Measurements from ENCODE around the gene G6PC2.

DNA sequence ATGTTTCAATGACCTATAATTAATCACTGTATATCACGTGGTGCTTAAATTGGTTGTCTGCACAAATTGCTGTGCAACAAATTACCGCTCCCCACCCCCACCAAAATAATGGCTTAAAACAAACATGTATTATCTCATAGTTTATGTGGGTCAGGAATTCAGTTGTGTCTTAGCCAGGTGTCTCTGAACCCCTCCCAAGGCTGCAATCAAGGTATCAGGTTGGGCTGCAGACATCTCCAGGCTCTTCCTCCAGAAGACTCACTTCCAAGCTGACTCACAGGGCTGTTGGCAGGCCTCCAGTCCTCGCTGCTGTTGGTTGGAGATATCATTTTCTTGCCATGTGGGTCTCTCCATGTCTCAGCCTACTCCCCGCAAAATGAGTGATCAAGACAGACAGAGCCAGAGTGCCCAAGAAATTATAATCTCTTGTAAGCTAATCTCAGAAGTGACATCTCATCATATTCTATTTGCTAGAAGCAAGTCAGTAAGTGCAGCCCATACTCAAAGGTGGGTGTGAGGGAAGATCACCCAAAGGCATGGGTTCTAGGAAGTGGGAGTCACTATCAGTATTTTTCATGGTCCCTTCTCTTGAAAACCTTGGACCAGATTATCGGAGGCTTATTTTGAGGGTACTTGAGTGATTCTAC, 49.3 kb upstream of the G6PC2 start:
- TF ChIP-seq CTCF (IDR thresholded peaks at IDR 0.05; ENCODE audit: low read depth, low read length) (no peak), POLR2A (IDR thresholded peaks at IDR 0.05; ENCODE audit: extremely low read depth, insufficient read length) (no peak), MYC (IDR thresholded peaks at IDR 0.05; ENCODE audit: low read depth, low read length) (no peak)
- TF ChIP-seq, protein P1, sequence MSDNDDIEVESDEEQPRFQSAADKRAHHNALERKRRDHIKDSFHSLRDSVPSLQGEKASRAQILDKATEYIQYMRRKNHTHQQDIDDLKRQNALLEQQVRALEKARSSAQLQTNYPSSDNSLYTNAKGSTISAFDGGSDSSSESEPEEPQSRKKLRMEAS (IDR thresholded peaks at IDR 0.05; ENCODE audit: low read depth, low read length): no peak

Data from NB4 (cell line).